Left forelimb (tissue), 1 donor: ENCODE data around the gene TMEM250.
"Not testable (repeated sequence)": the region's sequence is repeated elsewhere in the genome, so short reads cannot be mapped to it uniquely, and the experiment has no call there.

Source experiments
- DNase-seq: peaks from one replicate; pipeline ENCODE4 v3.0.0-alpha.2; 2018; ENCODE audit warnings: low spot score

TMEM250 gene

DNA sequence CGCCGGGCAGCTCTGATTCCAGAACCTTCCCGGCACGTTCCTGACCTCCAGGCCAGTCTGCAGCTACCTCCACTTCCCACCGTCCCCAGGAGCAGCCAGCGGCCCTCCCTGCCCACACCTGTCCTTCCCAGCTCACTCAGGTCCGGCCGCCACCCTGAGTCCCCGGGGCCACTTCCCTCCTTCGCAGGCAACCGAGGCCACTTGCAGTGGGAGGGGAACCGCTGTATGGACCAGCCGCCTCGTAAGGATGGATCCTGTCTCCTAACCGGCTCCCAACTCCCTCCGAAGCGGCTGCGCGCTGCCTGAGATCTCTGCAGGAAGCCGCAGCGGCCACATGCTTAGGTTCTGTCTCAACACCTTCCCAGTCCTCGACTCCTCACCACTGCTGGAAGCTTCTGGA lies 7.5 kb downstream of the TMEM250 start:
- no peak for DNase-seq

DNA sequence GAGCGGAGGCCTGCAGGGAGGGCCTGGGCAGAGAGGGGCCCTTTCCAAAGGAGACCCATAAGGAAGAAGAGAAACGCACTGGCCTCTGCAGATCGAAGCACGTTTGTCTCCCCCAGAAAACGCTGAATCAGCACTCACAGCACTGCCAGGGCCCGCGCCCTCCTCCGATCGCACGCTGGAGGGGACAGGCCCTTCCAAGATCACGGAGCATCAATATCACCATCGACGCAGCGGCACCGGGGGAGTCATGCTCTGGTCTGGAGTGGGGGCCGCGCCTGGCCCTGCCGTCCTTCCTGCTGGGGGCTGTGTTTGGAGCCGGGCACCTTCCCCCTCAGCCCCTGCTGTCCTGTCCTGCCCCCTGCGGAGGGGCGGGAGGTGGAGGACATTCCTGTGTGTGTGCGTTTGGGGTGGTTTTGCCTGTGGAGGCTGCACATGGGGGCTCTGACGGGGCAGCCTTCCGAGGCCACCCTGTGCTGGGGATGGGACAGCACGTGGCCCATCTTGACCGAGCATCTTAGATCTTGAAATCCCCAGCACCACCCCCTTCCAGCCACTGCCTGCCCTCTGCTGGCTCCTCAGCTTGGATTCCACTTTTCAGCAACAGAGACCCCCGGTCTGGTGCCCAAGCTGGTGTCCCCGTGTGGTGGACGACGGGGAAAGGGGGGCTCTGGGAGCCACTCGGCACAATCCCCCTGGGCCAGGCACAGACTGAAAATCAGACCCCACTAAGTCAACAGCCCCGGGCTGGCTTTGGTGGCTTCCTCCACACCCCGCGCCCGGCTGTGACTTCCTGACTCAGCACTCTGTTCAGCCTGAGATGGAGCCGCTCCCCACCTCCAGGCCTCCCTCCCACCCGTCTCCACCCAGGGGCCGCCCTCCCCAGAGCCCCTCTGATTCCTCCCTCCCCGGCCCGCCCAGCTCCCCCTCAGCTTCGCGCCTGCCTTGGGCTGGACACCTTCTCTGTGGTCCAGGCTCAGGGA lies 8.3 kb downstream of the TMEM250 start:
- DNase-seq, result no peak

DNA sequence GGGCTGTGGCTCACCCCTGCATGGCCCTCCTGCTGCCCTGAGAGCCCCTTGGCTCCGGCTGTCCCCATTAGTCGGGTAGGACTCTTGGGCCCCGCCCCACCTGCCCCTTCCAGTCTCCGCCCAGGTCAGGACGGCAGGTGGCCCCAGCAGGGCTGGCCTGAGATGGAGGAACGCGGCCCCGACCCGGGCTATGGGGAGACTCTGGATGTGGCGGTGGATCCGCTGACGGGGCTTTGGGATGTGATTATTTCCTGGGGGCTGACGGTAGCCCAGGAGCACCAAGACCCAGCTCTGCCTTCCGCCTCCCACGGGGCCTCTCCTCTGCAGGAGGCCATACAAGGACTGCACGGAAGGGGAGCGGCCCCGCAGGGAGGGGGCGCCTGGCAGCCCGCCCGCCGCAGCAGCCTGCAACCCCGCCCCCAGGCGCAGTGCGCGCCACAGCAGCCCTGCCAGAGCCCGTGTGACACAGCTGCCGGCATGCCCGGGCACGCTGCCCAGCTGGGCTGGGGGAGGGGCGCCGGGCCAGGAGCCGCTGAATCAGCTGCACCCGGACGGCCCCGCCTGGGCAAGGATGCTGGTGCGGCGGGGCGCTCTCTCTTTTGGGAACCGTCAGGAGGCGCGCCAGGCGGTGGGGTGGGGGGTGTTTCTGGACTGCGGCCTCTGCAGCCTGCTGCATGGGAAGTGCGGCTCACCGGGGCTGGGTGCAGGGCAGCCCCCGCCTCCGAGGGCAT lies 9.2 kb downstream of the TMEM250 start:
- peak; percentile 92 for DNase-seq

- no peak for DNase-seq
These were observed 9.9 kb downstream of the TMEM250 start for GRCh38 chr9:136108648-136109266.

DNA sequence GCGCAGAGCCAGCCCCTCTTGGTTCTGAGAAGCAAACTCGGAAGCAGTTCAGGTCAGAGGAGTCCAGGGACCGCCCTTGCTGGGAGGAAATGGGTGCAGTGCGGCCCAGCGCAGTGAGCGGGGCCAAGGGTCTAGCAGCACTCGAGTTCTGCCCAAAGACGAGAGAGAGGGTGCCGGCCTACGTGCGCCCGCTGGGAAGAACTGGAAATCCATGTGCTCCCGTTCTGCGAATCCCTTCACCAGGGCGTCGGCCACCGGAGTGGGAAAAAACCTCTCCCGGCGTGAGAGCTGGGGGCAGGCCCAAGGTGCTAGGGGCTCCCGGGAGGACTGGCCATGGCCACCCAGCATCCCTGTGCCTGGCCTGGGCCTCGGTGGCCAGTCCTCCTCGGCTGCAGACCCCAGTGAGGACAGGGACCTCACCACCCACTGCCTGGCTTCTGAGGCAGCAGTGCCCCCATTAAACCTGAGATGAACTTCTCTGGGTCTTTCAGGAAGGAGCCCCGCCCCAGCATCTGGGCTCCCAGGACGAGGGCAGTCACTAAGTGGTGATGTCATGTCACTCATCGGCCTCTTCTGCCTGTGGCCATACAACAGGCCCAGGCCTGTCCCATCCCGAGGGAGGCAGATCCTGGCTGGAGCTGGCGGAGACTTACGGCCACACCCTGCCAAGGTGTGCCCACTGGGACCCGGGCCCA lies 10.6 kb downstream of the TMEM250 start:
- DNase-seq, result no peak

DNA sequence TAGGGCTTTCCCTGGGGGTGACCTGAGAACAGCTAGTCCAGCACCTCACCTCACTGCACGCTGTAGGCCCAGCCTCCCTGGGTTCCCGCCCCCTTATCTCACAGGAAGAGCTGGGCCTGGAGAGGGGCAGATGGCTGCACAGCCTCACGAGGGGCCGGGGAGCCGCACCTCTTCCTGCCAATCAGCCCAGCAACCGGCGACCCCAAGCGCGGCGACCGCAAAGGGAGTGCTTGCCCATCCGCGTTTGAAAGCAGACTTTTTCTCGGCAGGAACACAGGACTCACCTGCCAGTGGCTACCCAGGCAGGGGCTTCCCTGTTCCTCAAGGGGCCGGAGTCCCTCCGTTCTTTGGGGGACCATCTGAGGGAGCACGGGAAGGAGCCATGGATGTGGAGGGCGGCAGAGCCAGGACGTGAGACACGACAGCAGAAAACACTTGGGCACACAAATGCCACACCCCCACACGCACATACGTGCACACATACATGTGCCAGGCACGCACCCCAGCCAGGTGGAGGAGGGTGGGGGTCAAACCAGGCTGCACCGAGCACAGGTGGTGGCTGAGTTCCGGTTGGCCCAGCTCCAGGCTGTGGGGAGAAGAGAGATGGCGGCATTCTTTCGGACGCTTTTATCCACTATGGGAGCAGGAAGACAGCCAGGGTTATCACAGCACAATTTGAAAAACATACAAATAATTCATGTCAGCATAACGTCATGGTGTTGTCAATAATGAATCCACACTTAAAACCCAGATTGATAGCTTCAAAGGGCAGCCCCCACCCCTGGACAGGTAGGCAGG lies 11.3 kb downstream of the TMEM250 start:
- DNase-seq, result no peak

GRCh38 chr9:136105398-136106135 lies 13.1 kb downstream of the TMEM250 start:
- DNase-seq, result no peak

GRCh38 chr9:136104916-136105315 lies 13.8 kb downstream of the TMEM250 start:
- DNase-seq, result no peak

DNA sequence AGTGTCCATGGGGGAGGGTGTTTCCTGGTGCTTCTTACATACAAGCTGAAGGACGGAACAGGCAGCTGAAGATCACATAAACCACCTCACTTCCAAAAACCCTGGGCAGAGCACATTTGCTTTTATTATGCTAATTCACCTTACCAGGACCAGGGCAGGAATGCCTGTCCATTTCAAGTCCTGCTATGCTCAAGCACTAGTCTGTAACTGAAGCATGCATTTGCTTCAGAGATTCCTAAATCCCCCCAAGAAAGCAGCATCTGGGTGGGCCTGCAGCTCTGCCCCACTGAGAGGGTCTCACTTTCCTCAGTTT lies 14.2 kb downstream of the TMEM250 start:
- DNase-seq, result no peak

- DNase-seq, result no peak
These were observed 14.8 kb downstream of the TMEM250 start for GRCh38 chr9:136103651-136104487.

GRCh38 chr9:136101615-136102074 lies 17.0 kb downstream of the TMEM250 start:
- DNase-seq, result not testable (repeated sequence)

GRCh38 chr9:136100700-136101614 lies 17.7 kb downstream of the TMEM250 start:
- DNase-seq, result no peak

DNA sequence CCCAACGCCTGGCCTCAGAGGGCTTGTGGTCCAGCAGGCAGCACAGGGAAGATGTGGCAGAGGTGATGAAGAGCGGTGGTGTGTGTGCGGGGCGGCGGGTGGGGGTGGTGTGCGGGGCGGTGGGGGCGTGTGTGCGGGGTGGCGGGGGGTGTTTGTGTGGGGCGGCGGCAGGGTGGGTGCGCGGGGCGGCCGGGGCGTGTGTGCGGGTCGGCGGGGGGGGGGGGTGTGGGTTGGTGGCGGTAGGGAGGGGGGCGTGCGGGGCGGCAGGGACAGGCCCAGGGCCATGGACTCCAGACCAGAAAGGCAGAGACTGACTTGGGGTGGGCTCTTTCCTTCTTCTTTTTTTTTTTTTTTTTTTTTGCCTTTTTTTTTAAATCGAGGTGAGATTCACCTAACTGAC lies 19.1 kb downstream of the TMEM250 start:
- DNase-seq, result no peak

DNA sequence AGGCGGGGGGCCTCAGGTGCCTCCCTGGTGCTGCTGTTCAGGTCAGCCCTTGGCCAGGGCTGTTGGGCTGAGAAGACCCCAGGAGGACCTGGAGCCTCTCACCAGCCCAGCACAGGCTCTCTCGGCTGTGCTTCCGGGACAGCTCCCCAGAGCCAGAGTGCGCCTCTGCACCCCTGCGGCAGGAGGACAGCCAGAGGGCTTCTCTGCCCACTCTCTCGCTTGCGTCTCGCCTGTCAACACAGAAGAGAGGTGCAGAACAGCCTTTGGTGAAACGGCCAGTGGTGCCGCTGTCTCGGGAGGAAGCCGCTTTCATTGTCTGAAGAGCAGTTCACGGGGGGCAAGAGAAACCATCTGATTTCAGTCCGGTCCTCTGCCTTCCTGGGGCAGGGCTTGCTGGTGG lies 19.8 kb downstream of the TMEM250 start:
- DNase-seq, result no peak

DNA sequence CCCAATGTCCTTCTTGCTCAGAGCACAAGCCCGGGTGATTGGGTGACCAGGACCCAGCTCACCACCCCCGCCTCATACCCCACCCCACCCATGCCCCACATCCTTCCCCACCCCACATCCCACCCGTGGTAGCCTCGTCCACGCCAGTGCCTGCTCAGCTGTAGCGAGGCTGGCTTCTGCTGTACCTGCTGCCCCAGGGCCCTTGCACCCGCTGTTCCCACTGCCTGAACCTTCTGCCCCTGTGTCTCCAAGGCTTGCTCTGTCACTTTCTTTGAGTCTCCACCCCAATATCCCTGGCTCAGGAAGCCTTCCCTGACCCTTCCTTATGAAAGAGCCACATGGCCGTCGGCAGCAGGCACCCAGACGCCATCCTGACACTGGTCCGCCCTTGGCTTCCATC lies 20.5 kb downstream of the TMEM250 start:
- no peak for DNase-seq

GRCh38 chr9:136096505-136097001 lies 22.1 kb downstream of the TMEM250 start:
- no peak for DNase-seq

- DNase-seq, result no peak
These were observed 23.3 kb downstream of the TMEM250 start, which contains the start of gene NACC2 for GRCh38 chr9:136095070-136096058. Gene NACC2 (minus strand): TSS chr9:136095289. CDS start chr9:136050521, 44,768 bp downstream.
